Ishikawa (cell line): ENCODE results near the gene ARHGAP45.

ENCODE experiments used
- CEBPB ChIP-seq: IDR thresholded peaks from 2 replicates; pipeline ENCODE4 v1.6.1; 2012
- CREB1 ChIP-seq: IDR thresholded peaks from 2 replicates; pipeline ENCODE4 v1.6.1; 2012; ENCODE audit warnings: low read depth
- EGR1 ChIP-seq: IDR thresholded peaks from 2 replicates; pipeline ENCODE4 v1.6.1; 2012
- EP300 ChIP-seq: IDR thresholded peaks from 2 replicates; pipeline ENCODE4 v1.6.1; 2012; ENCODE audit warnings: borderline replicate concordance
- FOXM1 ChIP-seq: IDR thresholded peaks from 2 replicates; pipeline ENCODE4 v1.6.1; 2012; ENCODE audit warnings: low read depth, borderline replicate concordance
- MAX ChIP-seq: IDR thresholded peaks from 2 replicates; pipeline ENCODE4 v1.6.1; 2012
- NFIC ChIP-seq: IDR thresholded peaks from 2 replicates; pipeline ENCODE4 v1.6.1; 2012
- RAD21 ChIP-seq: IDR thresholded peaks from 2 replicates; pipeline ENCODE4 v1.6.1; 2012; ENCODE audit warnings: low read depth
- REST ChIP-seq: IDR thresholded peaks from 2 replicates; pipeline ENCODE4 v1.6.1; 2012; ENCODE audit warnings: low read depth, mild to moderate bottlenecking
- TAF1 ChIP-seq: IDR thresholded peaks from 2 replicates; pipeline ENCODE4 v1.6.1; 2012; ENCODE audit warnings: low read depth, mild to moderate bottlenecking
- TCF12 ChIP-seq: IDR thresholded peaks from 2 replicates; pipeline ENCODE4 v1.6.1; 2012; ENCODE audit warnings: low read depth
- TEAD4 ChIP-seq: IDR thresholded peaks from 2 replicates; pipeline ENCODE4 v1.6.1; 2012
- USF1 ChIP-seq: IDR thresholded peaks from 2 replicates; pipeline ENCODE4 v1.6.1; 2012
- YY1 ChIP-seq: IDR thresholded peaks from 2 replicates; pipeline ENCODE4 v1.6.1; 2012; ENCODE audit warnings: low read depth
- ZBTB7A ChIP-seq: IDR thresholded peaks from 2 replicates; pipeline ENCODE4 v1.6.1; 2012; ENCODE audit warnings: low read depth

ARHGAP45 gene

GRCh38 chr19:1111641-1112267 lies 44.8 kb downstream of the ARHGAP45 start:
- no peak for TF ChIP-seq EP300
- TF ChIP-seq ZBTB7A = peak; percentile 78; the same call in 1 of the 2 replicates

GRCh38 chr19:1112268-1113029 lies 45.5 kb downstream of the ARHGAP45 start:
- TF ChIP-seq EGR1 = no peak
- no peak for TF ChIP-seq FOXM1
- TF ChIP-seq RAD21 = no peak; the same call in 1 of the 2 replicates
- TF ChIP-seq CREB1 = no peak
- peak; percentile 78 for TF ChIP-seq MAX
- peak; percentile 55 for TF ChIP-seq USF1
- TF ChIP-seq REST = no peak
- TF ChIP-seq NFIC = no peak; the same call in 1 of the 2 replicates
- TF ChIP-seq TEAD4 = no peak
- TF ChIP-seq TCF12 = 0 out of 2 replicates have a peak, but pooled peaks have one; percentile 19
- no peak for TF ChIP-seq EP300
- no peak for TF ChIP-seq CEBPB
- no peak for TF ChIP-seq TAF1
- TF ChIP-seq YY1 = no peak
- TF ChIP-seq ZBTB7A = no peak

GRCh38 chr19:1113030-1113985 lies 46.3 kb downstream of the ARHGAP45 start:
- TF ChIP-seq CREB1 = no peak
- TF ChIP-seq TEAD4 = no peak
- TF ChIP-seq MAX = no peak
- TF ChIP-seq ZBTB7A = 0 out of 2 replicates have a peak, but pooled peaks have one; percentile 26
- TF ChIP-seq TCF12 = no peak
- no peak for TF ChIP-seq YY1
- TF ChIP-seq NFIC = peak; percentile 36; the same call in 1 of the 2 replicates
- no peak for TF ChIP-seq CEBPB
- peak; percentile 59 for TF ChIP-seq EGR1
- no peak for TF ChIP-seq EP300
- peak; percentile 90 for TF ChIP-seq RAD21
- TF ChIP-seq USF1 = no peak
- TF ChIP-seq TAF1 = no peak
- no peak for TF ChIP-seq FOXM1
- TF ChIP-seq REST = no peak

GRCh38 chr19:1113986-1114483 lies 47.1 kb downstream of the ARHGAP45 start:
- TF ChIP-seq USF1 (no peak), TAF1 (no peak), RAD21 (no peak), CREB1 (no peak), ZBTB7A (no peak), EP300 (no peak), FOXM1 (no peak), YY1 (no peak), CEBPB (no peak), NFIC (no peak), TEAD4 (no peak), REST (no peak), EGR1 (no peak), TCF12 (no peak), MAX (no peak)
